ENCODE data around the gene CACNA1H. TPM values are rescaled to one million over a fixed set of nuclear protein-coding genes. Genes with fewer than 3 reads are reported as not detected.

Gene CACNA1H
- total RNA-seq, 1 experiment from 2014 or later, result 31.1 TPM

DNA sequence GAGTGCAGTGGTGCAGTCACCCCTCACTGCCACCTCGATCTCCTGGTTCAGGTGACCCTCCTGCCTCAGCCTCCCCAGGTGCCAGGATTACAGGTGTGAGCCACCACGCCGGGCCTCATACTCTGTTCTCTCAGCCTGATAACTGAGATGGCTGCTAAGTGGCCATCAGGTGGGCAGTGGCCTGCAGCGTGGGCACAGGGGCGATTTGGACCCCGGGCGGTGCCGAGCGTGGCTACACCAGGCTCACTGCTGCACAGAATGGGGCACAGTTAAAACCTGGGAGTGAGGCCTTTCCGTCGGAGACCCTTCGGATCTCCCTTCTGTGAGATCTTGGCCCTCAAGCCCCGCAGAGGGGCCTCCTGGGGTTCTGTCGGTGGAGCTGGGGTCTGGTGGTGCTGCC, 11.5 kb downstream of the CACNA1H start:
- H3K27ac ChIP-seq (ENCODE audit: low read length), result no peak overlapping the region
- intact Hi-C loops (cut with micrococcal nuclease; ENCODE audit: unreplicated experiment), result no loop called here

GRCh38 chr16:1164975-1165374, 12.1 kb downstream of the CACNA1H start:
- CTCF ChIA-PET, result no interaction called here
- BruUV-seq (replicated peaks), result no TSS peak
- H3K36me3 ChIP-seq (ENCODE audit: control insufficient read depth, insufficient read depth, low read length), result no peaks in the 10 kb centered on the region
- H3K9me3 ChIP-seq (ENCODE audit: control insufficient read depth, insufficient read depth, low read depth, low read length), result no peaks in the 10 kb centered on the region
- intact Hi-C loops (cut with micrococcal nuclease; ENCODE audit: unreplicated experiment), result no loop called here
- DNase-seq (ENCODE audit: low read depth, low spot score), result no peak
- no peak overlapping the region for H3K4me3 ChIP-seq (ENCODE audit: low read depth in 2 of 2, low read length in 2 of 2)
- H3K27me3 ChIP-seq (ENCODE audit: control insufficient read depth, insufficient read depth, low read length), result no peaks in the 10 kb centered on the region
- in situ Hi-C loops (cut with HindIII; ENCODE audit: low pct_unique_long_range_greater_than_20kb, low sequenced_read_pairs), result no loop called here
- TF ChIP-seq, protein P1, sequence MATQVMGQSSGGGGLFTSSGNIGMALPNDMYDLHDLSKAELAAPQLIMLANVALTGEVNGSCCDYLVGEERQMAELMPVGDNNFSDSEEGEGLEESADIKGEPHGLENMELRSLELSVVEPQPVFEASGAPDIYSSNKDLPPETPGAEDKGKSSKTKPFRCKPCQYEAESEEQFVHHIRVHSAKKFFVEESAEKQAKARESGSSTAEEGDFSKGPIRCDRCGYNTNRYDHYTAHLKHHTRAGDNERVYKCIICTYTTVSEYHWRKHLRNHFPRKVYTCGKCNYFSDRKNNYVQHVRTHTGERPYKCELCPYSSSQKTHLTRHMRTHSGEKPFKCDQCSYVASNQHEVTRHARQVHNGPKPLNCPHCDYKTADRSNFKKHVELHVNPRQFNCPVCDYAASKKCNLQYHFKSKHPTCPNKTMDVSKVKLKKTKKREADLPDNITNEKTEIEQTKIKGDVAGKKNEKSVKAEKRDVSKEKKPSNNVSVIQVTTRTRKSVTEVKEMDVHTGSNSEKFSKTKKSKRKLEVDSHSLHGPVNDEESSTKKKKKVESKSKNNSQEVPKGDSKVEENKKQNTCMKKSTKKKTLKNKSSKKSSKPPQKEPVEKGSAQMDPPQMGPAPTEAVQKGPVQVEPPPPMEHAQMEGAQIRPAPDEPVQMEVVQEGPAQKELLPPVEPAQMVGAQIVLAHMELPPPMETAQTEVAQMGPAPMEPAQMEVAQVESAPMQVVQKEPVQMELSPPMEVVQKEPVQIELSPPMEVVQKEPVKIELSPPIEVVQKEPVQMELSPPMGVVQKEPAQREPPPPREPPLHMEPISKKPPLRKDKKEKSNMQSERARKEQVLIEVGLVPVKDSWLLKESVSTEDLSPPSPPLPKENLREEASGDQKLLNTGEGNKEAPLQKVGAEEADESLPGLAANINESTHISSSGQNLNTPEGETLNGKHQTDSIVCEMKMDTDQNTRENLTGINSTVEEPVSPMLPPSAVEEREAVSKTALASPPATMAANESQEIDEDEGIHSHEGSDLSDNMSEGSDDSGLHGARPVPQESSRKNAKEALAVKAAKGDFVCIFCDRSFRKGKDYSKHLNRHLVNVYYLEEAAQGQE (IDR thresholded peaks at IDR 0.05; ENCODE audit: insufficient read depth in 1 of 2, low read depth in 2 of 2, low read length in 1 of 2), result no peak
- TF ChIP-seq CTCF (IDR thresholded peaks at IDR 0.05), result no peak
- no peak for TF ChIP-seq TCF7L2 (IDR thresholded peaks at IDR 0.05; ENCODE audit: low read depth, low read length)
- no peak for TF ChIP-seq POLR2AphosphoS5 (IDR thresholded peaks at IDR 0.05; ENCODE audit: low read depth, low read length)
- TF ChIP-seq SIN3A (IDR thresholded peaks at IDR 0.05; ENCODE audit: borderline replicate concordance, insufficient read depth, low read depth, low read length), result no peak
- H3K27ac ChIP-seq (ENCODE audit: low read length), result no peak overlapping the region
- H3K4me1 ChIP-seq (ENCODE audit: control insufficient read depth, insufficient read depth, low read length), result peaks cover 40% of the 10 kb centered on the region
- ATAC-seq, result no peak
- POLR2A ChIA-PET, result no interaction called here

More for the DNA sequence above, 11.5 kb downstream of the CACNA1H start:
- Histone ChIP-seq H3K27me3 (ENCODE audit: control insufficient read depth, insufficient read depth, low read length) (no peaks in the 10 kb centered on the region), H3K9me3 (ENCODE audit: control insufficient read depth, insufficient read depth, low read depth, low read length) (no peaks in the 10 kb centered on the region), H3K4me1 (ENCODE audit: control insufficient read depth, insufficient read depth, low read length) (peaks cover 40% of the 10 kb centered on the region), H3K36me3 (ENCODE audit: control insufficient read depth, insufficient read depth, low read length) (no peaks in the 10 kb centered on the region), H3K4me3 (ENCODE audit: low read depth in 2 of 2, low read length in 2 of 2) (no peak overlapping the region)
- DNase-seq (ENCODE audit: low read depth, low spot score) (no peak), ATAC-seq (no peak)
- BruUV-seq (replicated peaks), result no TSS peak
- POLR2A ChIA-PET, result no interaction called here
- TF ChIP-seq CTCF (IDR thresholded peaks at IDR 0.05) (no peak), TCF7L2 (IDR thresholded peaks at IDR 0.05; ENCODE audit: low read depth, low read length) (no peak), SIN3A (IDR thresholded peaks at IDR 0.05; ENCODE audit: borderline replicate concordance, insufficient read depth, low read depth, low read length) (no peak), POLR2AphosphoS5 (IDR thresholded peaks at IDR 0.05; ENCODE audit: low read depth, low read length) (no peak)
- TF ChIP-seq, protein P1 (IDR thresholded peaks at IDR 0.05; ENCODE audit: insufficient read depth in 1 of 2, low read depth in 2 of 2, low read length in 1 of 2), result no peak
- CTCF ChIA-PET, result interaction anchor here (0.6 kb wide), 1 partner anchor 11 kb away, joined by 5 read pairs; no protein-coding TSS in a partner anchor
- in situ Hi-C loops (cut with HindIII; ENCODE audit: low pct_unique_long_range_greater_than_20kb, low sequenced_read_pairs), result no loop called here
